H9 (cell line): Measurements from ENCODE around the gene NKAIN1. TPM values are rescaled to one million over a fixed set of nuclear protein-coding genes. Genes with fewer than 3 reads are reported as not detected.

Source experiments
- DNase-seq: peaks from one replicate; pipeline ENCODE4 v3.0.0-alpha.2; 2017
- H2AFZ ChIP-seq: one replicate; pipeline ENCODE4 v1.6.1; 2013; ENCODE audit warnings: mild to moderate bottlenecking, low read length, control low read depth, moderate library complexity
- H2AK5ac ChIP-seq: 2 replicates; pipeline ENCODE4 v1.6.1; 2013; ENCODE audit warnings: low read length, control low read depth, mixed read lengths; ENCODE audit not compliant: insufficient read length
- H2BK120ac ChIP-seq: one replicate; pipeline ENCODE4 v1.6.1; 2013; ENCODE audit warnings: low read depth, mild to moderate bottlenecking, low read length, control low read depth, inconsistent platforms; ENCODE audit not compliant: poor library complexity, severe bottlenecking
- H2BK12ac ChIP-seq: 2 replicates; pipeline ENCODE4 v1.6.1; 2013; ENCODE audit warnings: low read length, control low read depth, mixed read lengths, low read depth; ENCODE audit not compliant: insufficient read length
- H2BK15ac ChIP-seq: 2 replicates; pipeline ENCODE4 v1.6.1; 2013; ENCODE audit warnings: low read depth, low read length, control low read depth
- H2BK20ac ChIP-seq: one replicate; pipeline ENCODE4 v1.6.1; 2013; ENCODE audit warnings: low read depth, mild to moderate bottlenecking, low read length, control low read depth, inconsistent platforms; ENCODE audit not compliant: poor library complexity, severe bottlenecking
- H2BK5ac ChIP-seq: 2 replicates; pipeline ENCODE4 v1.6.1; 2013; ENCODE audit warnings: low read length, control low read depth, mixed read lengths; ENCODE audit not compliant: insufficient read length
- H3K14ac ChIP-seq: 2 replicates; pipeline ENCODE4 v1.6.1; 2013; ENCODE audit warnings: low read length, control low read depth; ENCODE audit not compliant: insufficient read depth
- H3K18ac ChIP-seq: 2 replicates; pipeline ENCODE4 v1.6.1; 2013; ENCODE audit warnings: low read depth, mild to moderate bottlenecking, mixed read lengths, low read length, control low read depth; ENCODE audit not compliant: insufficient read length
- H3K23ac ChIP-seq: 2 replicates; pipeline ENCODE4 v1.6.1; 2013; ENCODE audit warnings: low read length, control low read depth, mixed read lengths, low read depth; ENCODE audit not compliant: insufficient read length
- H3K23me2 ChIP-seq: 2 replicates; pipeline ENCODE4 v1.6.1; 2013; ENCODE audit warnings: low read depth, mild to moderate bottlenecking, mixed read lengths, low read length, control low read depth; ENCODE audit not compliant: insufficient read length, poor library complexity, severe bottlenecking
- H3K27ac ChIP-seq: 2 replicates; pipeline ENCODE4 v1.5.1; 2013; ENCODE audit warnings: low read length, control low read depth, mixed read lengths, low read depth; ENCODE audit not compliant: insufficient read length
- H3K27me3 ChIP-seq: 2 replicates; pipeline ENCODE4 v1.6.1; 2013; ENCODE audit warnings: low read length, control low read depth, inconsistent platforms; ENCODE audit not compliant: insufficient read depth
- H3K4ac ChIP-seq: 2 replicates; pipeline ENCODE4 v1.6.1; 2013; ENCODE audit warnings: low read depth, mild to moderate bottlenecking, control low read depth, inconsistent platforms, low read length, moderate library complexity
- H3K4me1 ChIP-seq: 2 replicates; pipeline ENCODE4 v1.6.1; 2013; ENCODE audit warnings: low read length, control low read depth, inconsistent platforms; ENCODE audit not compliant: insufficient read depth
- H3K4me2 ChIP-seq: 2 replicates; pipeline ENCODE4 v1.6.1; 2013; ENCODE audit warnings: low read length, control low read depth, mixed read lengths; ENCODE audit not compliant: insufficient read length, insufficient read depth
- H3K56ac ChIP-seq: 2 replicates; pipeline ENCODE4 v1.6.1; 2013; ENCODE audit warnings: low read depth, mild to moderate bottlenecking, mixed read lengths, low read length, control low read depth; ENCODE audit not compliant: insufficient read length
- H3K79me1 ChIP-seq: 2 replicates; pipeline ENCODE4 v1.6.1; 2013; ENCODE audit warnings: low read depth, mild to moderate bottlenecking, moderate library complexity, low read length, control low read depth, inconsistent platforms; ENCODE audit not compliant: insufficient read depth, poor library complexity, severe bottlenecking
- H3K79me2 ChIP-seq: 2 replicates; pipeline ENCODE4 v1.6.1; 2013; ENCODE audit warnings: low read length, control low read depth, inconsistent platforms; ENCODE audit not compliant: insufficient read depth
- H3K9ac ChIP-seq: 2 replicates; pipeline ENCODE4 v1.6.1; 2013; ENCODE audit warnings: low read length, control low read depth, mixed read lengths; ENCODE audit not compliant: insufficient read length; ENCODE audit errors: extremely low read depth
- H3K9me3 ChIP-seq: one replicate; pipeline ENCODE4 v1.6.1; 2013; ENCODE audit warnings: low read depth, low read length, inconsistent platforms; ENCODE audit not compliant: control insufficient read depth
- H3T11ph ChIP-seq: one replicate; pipeline ENCODE4 v1.6.1; 2013; ENCODE audit warnings: mild to moderate bottlenecking, low read length, control low read depth, inconsistent platforms
- H4K20me1 ChIP-seq: one replicate; pipeline ENCODE4 v1.6.1; 2013; ENCODE audit not compliant: control insufficient read depth, insufficient read length, insufficient read depth
- H4K5ac ChIP-seq: 2 replicates; pipeline ENCODE4 v1.6.1; 2013; ENCODE audit warnings: low read depth, mild to moderate bottlenecking, mixed read lengths, low read length, control low read depth; ENCODE audit not compliant: insufficient read length
- H4K8ac ChIP-seq: replicated peaks from 2 replicates; pipeline ENCODE4 v1.6.1; 2013; ENCODE audit warnings: low read length, control low read depth, mixed read lengths, low read depth; ENCODE audit not compliant: insufficient read length
- H4K91ac ChIP-seq: 2 replicates; pipeline ENCODE4 v1.6.1; 2013; ENCODE audit warnings: low read depth, mild to moderate bottlenecking, moderate library complexity, mixed read lengths, low read length, control low read depth; ENCODE audit not compliant: insufficient read length
- H3K27ac Mint-ChIP-seq, 3 experiments: 2 replicates in 2 of 3; 3 replicates in 1 of 3; pipeline ENCODE4 v1.8.0; 2020 to 2021; ENCODE audit warnings: mixed read lengths in 3 of 3, mild to moderate bottlenecking in 1 of 3, moderate library complexity in 1 of 3
- H3K27me3 Mint-ChIP-seq: 2 replicates; pipeline ENCODE4 v1.8.0; 2021; ENCODE audit warnings: low read depth, mild to moderate bottlenecking, moderate library complexity, mixed read lengths
- H3K36me3 Mint-ChIP-seq, 3 experiments: 2 replicates in 2 of 3; 3 replicates in 1 of 3; pipeline ENCODE4 v1.8.0; 2020 to 2021; ENCODE audit warnings: low read depth in 3 of 3, mixed read lengths in 3 of 3; ENCODE audit not compliant: insufficient read depth in 1 of 3
- H3K4me1 Mint-ChIP-seq, 2 experiments: 2 replicates each; pipeline ENCODE4 v1.8.0; 2020; ENCODE audit warnings: mixed read lengths in 2 of 2
- H3K4me3 Mint-ChIP-seq, 2 experiments: 2 replicates in 1 of 2; 3 replicates in 1 of 2; pipeline ENCODE4 v1.8.0; 2020 to 2021; ENCODE audit warnings: mild to moderate bottlenecking in 2 of 2, mixed read lengths in 2 of 2, moderate library complexity in 1 of 2
- H3K9me3 Mint-ChIP-seq, 2 experiments: 2 replicates in 1 of 2; 3 replicates in 1 of 2; pipeline ENCODE4 v1.8.0; 2020; ENCODE audit warnings: mild to moderate bottlenecking in 2 of 2, mixed read lengths in 2 of 2, moderate library complexity in 1 of 2
- WGBS: extraction: QIAGEN DNeasy Blood & Tissue Kit; methylation state at CpG from one replicate; pipeline ENCODE4 v1.1.7; 2013; ENCODE audit warnings: missing lambda C conversion rate, low lambda C conversion rate, mixed read lengths; ENCODE audit not compliant: insufficient read length; ENCODE audit errors: extremely low coverage; 5-methylcytosine and 5-hydroxymethylcytosine counted together
- total RNA-seq: library from RNA; stranded (reverse); gene quantifications from 2 replicates; pipeline ENCODE4 v1.2.1, GENCODE V29; 2021
- TF ChIP-seq, protein P1 (sequence below): fragments of 200-600 bp; sonication (generic); conservative IDR thresholded peaks from 3 replicates; pipeline ENCODE4 v1.8.0; 2021; ENCODE audit warnings: antibody characterized with exemption, mild to moderate bottlenecking

The NKAIN1 gene
- total RNA-seq, 1 experiment from 2014 or later: 25.6 TPM

DNA sequence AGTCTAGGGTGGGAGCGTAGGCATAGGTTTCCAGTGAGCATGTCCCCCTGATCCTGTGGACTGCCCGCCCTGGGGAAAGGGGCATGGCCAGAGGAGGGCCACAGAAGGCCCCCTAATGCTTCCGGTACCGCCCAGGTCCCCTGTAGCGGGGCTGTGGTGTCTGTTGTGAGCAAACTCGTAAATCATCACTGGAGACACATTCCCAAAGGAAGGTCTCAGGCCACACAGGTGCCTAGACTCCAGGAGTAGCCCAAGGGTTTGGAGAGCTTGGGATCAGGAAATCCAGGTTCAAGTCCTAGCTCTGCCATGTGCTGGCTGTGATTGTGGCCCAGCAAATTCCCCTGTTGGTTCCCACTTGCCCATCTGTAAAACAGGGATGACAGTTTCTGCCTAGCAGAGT is 20.2 kb downstream of the NKAIN1 start:
- Histone ChIP-seq H3K27ac (no peak overlapping the region), H2BK15ac (no peak overlapping the region), H3K4ac (no peak overlapping the region), H4K5ac (no peak overlapping the region), H2AK5ac (no peak overlapping the region), H2BK5ac (no peak overlapping the region), H3K27me3 (no peaks in the 10 kb centered on the region), H2BK12ac (no peak overlapping the region), H3K23me2 (no peaks in the 10 kb centered on the region), H3T11ph (no peak overlapping the region), H2BK120ac (no peak overlapping the region), H4K8ac (no peak overlapping the region), H3K9ac (no peak overlapping the region), H3K9me3 (no peaks in the 10 kb centered on the region), H3K79me2 (no peaks in the 10 kb centered on the region; the same call in 1 of the 2 replicates), H4K91ac (no peak overlapping the region), H3K56ac (no peak overlapping the region), H2BK20ac (no peak overlapping the region), H3K4me2 (no peak overlapping the region), H4K20me1 (no peaks in the 10 kb centered on the region), H3K79me1 (no peaks in the 10 kb centered on the region), H3K14ac (no peak overlapping the region), H3K18ac (no peak overlapping the region), H2AFZ (no peak overlapping the region), H3K4me1 (no peaks in the 10 kb centered on the region; the same call in 1 of the 2 replicates), H3K23ac (no peak overlapping the region)
- no peaks in the 10 kb centered on the region for H3K36me3 Mint-ChIP-seq
- WGBS: no CpG with 5 or more reads among the region's 6 CpGs
- no peaks in the 10 kb centered on the region for H3K27me3 Mint-ChIP-seq
- H3K4me1 Mint-ChIP-seq: peaks cover 29 to 34% of the 10 kb centered on the region in 2 experiments
- no peak overlapping the region for H3K4me3 Mint-ChIP-seq
- no peak overlapping the region for H3K27ac Mint-ChIP-seq
- TF ChIP-seq, protein P1, sequence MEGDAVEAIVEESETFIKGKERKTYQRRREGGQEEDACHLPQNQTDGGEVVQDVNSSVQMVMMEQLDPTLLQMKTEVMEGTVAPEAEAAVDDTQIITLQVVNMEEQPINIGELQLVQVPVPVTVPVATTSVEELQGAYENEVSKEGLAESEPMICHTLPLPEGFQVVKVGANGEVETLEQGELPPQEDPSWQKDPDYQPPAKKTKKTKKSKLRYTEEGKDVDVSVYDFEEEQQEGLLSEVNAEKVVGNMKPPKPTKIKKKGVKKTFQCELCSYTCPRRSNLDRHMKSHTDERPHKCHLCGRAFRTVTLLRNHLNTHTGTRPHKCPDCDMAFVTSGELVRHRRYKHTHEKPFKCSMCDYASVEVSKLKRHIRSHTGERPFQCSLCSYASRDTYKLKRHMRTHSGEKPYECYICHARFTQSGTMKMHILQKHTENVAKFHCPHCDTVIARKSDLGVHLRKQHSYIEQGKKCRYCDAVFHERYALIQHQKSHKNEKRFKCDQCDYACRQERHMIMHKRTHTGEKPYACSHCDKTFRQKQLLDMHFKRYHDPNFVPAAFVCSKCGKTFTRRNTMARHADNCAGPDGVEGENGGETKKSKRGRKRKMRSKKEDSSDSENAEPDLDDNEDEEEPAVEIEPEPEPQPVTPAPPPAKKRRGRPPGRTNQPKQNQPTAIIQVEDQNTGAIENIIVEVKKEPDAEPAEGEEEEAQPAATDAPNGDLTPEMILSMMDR: no peak
- DNase-seq: no peak
- no peaks in the 10 kb centered on the region for H3K9me3 Mint-ChIP-seq
